GM12878 (cell line): ENCODE measurements around the gene TROAP. TPM values are rescaled to one million over a fixed set of nuclear protein-coding genes. Genes with fewer than 3 reads are reported as not detected.

Experiments used
- ATAC-seq: fragments of 200-7000 bp; cut with Tn5 transposase; 3 replicates; pipeline ENCODE4 v1.9.1; 2020; ENCODE audit warnings: mild to moderate bottlenecking, moderate library complexity
- BruUV-seq: library from RNA; stranded (reverse); fragments of 400-500 nt; replicated peaks from 2 replicates; lab custom pipeline; 2021; lab: Mats Ljungman, UMichigan
- CTCF ChIA-PET: fragments of 300-600 bp; sonication (Branson Sonifier 250); formaldehyde crosslinking; extraction: SDS; loops from one replicate; lab custom pipeline; 2021; ENCODE audit warnings: inconsistent platforms; lab: Yijun Ruan, JAX
- POLR2A ChIA-PET: fragments of 350-600 bp; formaldehyde crosslinking; extraction: SDS; loops from one replicate; lab custom pipeline; 2021; ENCODE audit warnings: inconsistent platforms; lab: Charles Lee
- RAD21 ChIA-PET: fragments of 300-600 bp; sonication (Branson Sonifier 250); formaldehyde crosslinking; loops from one replicate; lab custom pipeline; 2023; ENCODE audit warnings: antibody characterized with exemption; ENCODE audit not compliant: unreplicated experiment; lab: Charles Lee
- SMC1A ChIA-PET: fragments of 300-600 bp; sonication (Branson Sonifier 250); formaldehyde crosslinking; loops from one replicate; lab custom pipeline; 2023; ENCODE audit not compliant: unreplicated experiment, uncharacterized antibody; lab: Charles Lee
- DNase-seq: peaks from one replicate; pipeline ENCODE4 v3.0.0-alpha.2; 2011; ENCODE audit warnings: low read depth, low spot score
- FAIRE-seq: peaks from 3 replicates; lab custom pipeline; 2011; peaks lifted over from hg19 to GRCh38; lab: Jason Lieb, UNC
- H2AFZ ChIP-seq: 2 replicates; pipeline ENCODE4 v1.6.0; 2011; ENCODE audit warnings: low read depth, low read length, control low read depth; ENCODE audit not compliant: control insufficient read depth
- H3K27ac ChIP-seq: 2 replicates; pipeline ENCODE4 v1.5.1; 2011; ENCODE audit warnings: control low read depth; ENCODE audit not compliant: control insufficient read depth, insufficient read depth
- H3K27me3 ChIP-seq, 2 experiments: replicated peaks in 1 of 2; 2 replicates each; pipeline versions ENCODE4 v1.6.0 to v1.6.1; 2011; ENCODE audit warnings: low read length in 1 of 2; ENCODE audit not compliant: control insufficient read depth in 2 of 2, insufficient read depth in 2 of 2
- H3K36me3 ChIP-seq, 2 experiments: 2 replicates each; pipeline ENCODE4 v1.5.1; 2011; ENCODE audit warnings: low read length in 1 of 2; ENCODE audit not compliant: control insufficient read depth in 2 of 2, insufficient read depth in 2 of 2
- H3K4me1 ChIP-seq: 2 replicates; pipeline ENCODE4 v1.6.1; 2011; ENCODE audit warnings: mild to moderate bottlenecking, low read length, moderate library complexity, mixed read lengths; ENCODE audit not compliant: control insufficient read depth, insufficient read depth
- H3K4me2 ChIP-seq: 2 replicates; pipeline ENCODE4 v1.6.0; 2011; ENCODE audit warnings: control low read depth; ENCODE audit not compliant: control insufficient read depth, insufficient read depth
- H3K4me3 ChIP-seq: fragments of 200-600 bp; sonication (generic); 2 replicates; pipeline ENCODE4 v1.5.1; 2016
- H3K79me2 ChIP-seq: 2 replicates; pipeline ENCODE4 v1.6.0; 2011; ENCODE audit warnings: low read length; ENCODE audit not compliant: control insufficient read depth, insufficient read depth
- H3K9ac ChIP-seq: 2 replicates; pipeline ENCODE4 v1.8.0; 2011; ENCODE audit warnings: low read length, control low read depth, mixed read lengths; ENCODE audit not compliant: control insufficient read depth, insufficient read depth
- H3K9me3 ChIP-seq: replicated peaks from 3 replicates; pipeline ENCODE4 v1.5.1; 2011; ENCODE audit warnings: mild to moderate bottlenecking, low read length; ENCODE audit not compliant: control insufficient read depth, insufficient read depth
- H4K20me1 ChIP-seq: 2 replicates; pipeline ENCODE4 v1.6.0; 2011; ENCODE audit not compliant: control insufficient read depth, insufficient read depth
- CTCF ChIP-seq, 3 experiments: IDR thresholded peaks in 2 of 3; conservative IDR thresholded peaks in 1 of 3; 2 replicates each; pipeline ENCODE4 v1.5.1; 2011; ENCODE audit warnings: low read depth in 3 of 3, low read length in 3 of 3, mild to moderate bottlenecking in 3 of 3, control low read depth in 2 of 3, moderate library complexity in 2 of 3, inconsistent platforms in 1 of 3, mixed read lengths in 1 of 3; ENCODE audit not compliant: control insufficient read depth in 2 of 3, insufficient read depth in 1 of 3; ENCODE audit errors: extremely low read depth in 1 of 3
- CUX1 ChIP-seq: IDR thresholded peaks from 2 replicates; pipeline ENCODE4 v1.6.1; 2012; ENCODE audit warnings: improper control_type of control experiment, low read depth, low read length; ENCODE audit not compliant: insufficient replicate concordance
- EZH2 ChIP-seq: IDR thresholded peaks from 2 replicates; pipeline ENCODE4 v1.6.1; 2012; ENCODE audit warnings: low read depth, mild to moderate bottlenecking, control low read depth, inconsistent platforms, low read length, borderline replicate concordance; ENCODE audit not compliant: control insufficient read depth
- NR2F1 ChIP-seq: fragments of 450-650 bp; conservative IDR thresholded peaks from 2 replicates; pipeline ENCODE4 v1.6.1; 2017; ENCODE audit warnings: mild to moderate bottlenecking
- SREBF1 ChIP-seq: IDR thresholded peaks from 2 replicates; pipeline ENCODE4 v1.6.1; 2012; ENCODE audit warnings: mild to moderate bottlenecking, low read length
- ZNF217 ChIP-seq: fragments of 450-650 bp; IDR thresholded peaks from 2 replicates; pipeline ENCODE4 v1.6.1; 2017; ENCODE audit warnings: antibody characterized with exemption, mild to moderate bottlenecking
- WGBS: methylation state at CpG from one replicate; pipeline ENCODE4 v1.1.6; 2016; ENCODE audit warnings: low lambda C conversion rate; ENCODE audit not compliant: insufficient replicate concordance, insufficient coverage; ENCODE audit errors: missing lambda C conversion rate; 5-methylcytosine and 5-hydroxymethylcytosine counted together
- in situ Hi-C: fragments of 300-500 bp; cut with MboI; formaldehyde crosslinking; loops from 9 replicates; pipeline ENCODE4 v1.14.3; 2018; ENCODE audit warnings: mixed read lengths
- intact Hi-C: fragments of 100-400 bp; cut with micrococcal nuclease; formaldehyde crosslinking; loops from one replicate; pipeline ENCODE4 v1.14.2; 2022; ENCODE audit not compliant: unreplicated experiment
- polyA plus RNA-seq, 11 experiments: library from polyadenylated mRNA; depleted of rRNA in 4 of 11; unstranded in 6 of 11; stranded (reverse) in 5 of 11; fragments of >200 nt; fragmentation: Nextera tagmentation in 4 of 11; fragmentation: Illumina TruSeq in 1 of 11; extraction: Ambion mirVana in 4 of 11; extraction: Trizol in 1 of 11; gene quantifications; 1 replicate in 1 of 11; 2 replicates in 10 of 11; pipeline versions ENCODE4 v1.2.1 to v1.2.3, GENCODE V29; 2011 to 2016; ENCODE audit warnings: inconsistent platforms in 2 of 11, missing spikeins in 2 of 11, low read depth in 1 of 11
- total RNA-seq, 4 experiments: library from RNA; depleted of rRNA in 3 of 4; stranded (reverse); fragments of >200 nt in 3 of 4; fragmentation: Illumina TruSeq in 1 of 4; extraction: Trizol in 1 of 4; gene quantifications; 2 replicates each; pipeline versions ENCODE4 v1.2.1 to v1.2.3, GENCODE V29; 2013 to 2021
- TF ChIP-seq, protein P1 (sequence below): fragments of 450-650 bp; IDR thresholded peaks from 2 replicates; pipeline ENCODE4 v1.6.1; 2018; ENCODE audit warnings: borderline replicate concordance, mild to moderate bottlenecking; ENCODE audit not compliant: partially characterized antibody

The TROAP gene
- total and polyA plus RNA-seq, 10 of the 15 experiments (the other 5 are each of a cell fraction or from before 2014, with no cell fraction given) = 26.8 to 93.7 (median 52.6) TPM

DNA sequence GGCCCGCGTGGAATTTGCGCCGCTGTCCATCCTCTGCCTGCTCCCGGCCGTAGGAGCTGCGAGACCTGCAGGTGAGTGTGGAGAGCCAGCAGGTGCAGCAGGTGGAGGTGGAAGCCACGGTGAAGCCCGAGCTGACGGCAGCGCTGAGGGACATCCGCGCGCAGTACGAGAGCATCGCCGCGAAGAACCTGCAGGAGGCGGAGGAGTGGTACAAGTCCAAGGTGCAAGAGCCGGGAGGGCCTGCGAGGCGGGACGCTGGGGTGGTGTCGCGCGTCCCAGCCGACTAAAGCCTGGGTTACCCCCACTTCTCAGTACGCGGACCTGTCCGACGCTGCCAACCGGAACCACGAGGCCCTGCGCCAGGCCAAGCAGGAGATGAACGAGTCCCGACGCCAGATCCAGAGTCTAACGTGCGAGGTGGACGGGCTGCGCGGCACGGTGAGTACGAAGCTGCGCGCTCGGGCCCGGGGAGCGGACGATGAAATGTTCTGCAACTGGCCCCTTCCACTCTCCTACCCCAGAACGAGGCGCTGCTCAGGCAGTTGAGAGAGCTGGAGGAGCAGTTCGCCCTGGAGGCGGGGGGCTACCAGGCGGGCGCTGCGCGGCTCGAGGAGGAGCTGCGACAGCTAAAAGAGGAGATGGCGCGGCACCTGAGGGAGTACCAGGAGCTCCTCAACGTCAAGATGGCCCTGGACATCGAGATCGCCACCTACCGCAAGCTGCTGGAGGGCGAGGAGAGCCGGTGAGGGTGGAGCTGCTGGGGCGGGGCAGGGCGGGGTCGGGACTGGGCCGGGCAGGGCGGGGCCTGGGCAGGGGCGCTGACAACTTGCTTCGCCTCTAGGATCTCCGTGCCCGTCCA lies 26.0 kb upstream of the TROAP start:
- ChIA-PET RAD21 (interaction anchor here (1.0 to 1.7 kb wide), 6 partner anchors 8 to 61 kb away, joined by 3 to 8 read pairs (median 4); partner anchors contain the start of genes DNAJC22 and TROAP), POLR2A (no interaction called here)
- no peak for DNase-seq
- ATAC-seq = peak; percentile 80
- Histone ChIP-seq H3K9ac (no peak overlapping the region), H3K4me2 (peak overlapping the region; percentile 90), H3K9me3 (no peaks in the 10 kb centered on the region), H3K36me3 (no peaks in the 10 kb centered on the region), H3K27ac (no peak overlapping the region), H2AFZ (no peak overlapping the region; the same call in 1 of the 2 replicates)
- in situ Hi-C loops = no loop called here
- TF ChIP-seq SREBF1 (no peak), CUX1 (no peak), NR2F1 (no peak), EZH2 (0 out of 2 replicates have a peak, but pooled peaks have one; percentile 23), ZNF217 (no peak), CTCF (IDR thresholded peaks at IDR 0.05 in 2 of 3, conservative IDR thresholded peaks at IDR 0.05 in 1 of 3; ENCODE audit: control insufficient read depth in 2 of 3, extremely low read depth in 1 of 3, insufficient read depth in 1 of 3, low read depth in 3 of 3, low read length in 3 of 3) (peak in 1 of 3 experiments; percentile 12; a peak in 1 of 6 replicates)
- TF ChIP-seq, protein P1, sequence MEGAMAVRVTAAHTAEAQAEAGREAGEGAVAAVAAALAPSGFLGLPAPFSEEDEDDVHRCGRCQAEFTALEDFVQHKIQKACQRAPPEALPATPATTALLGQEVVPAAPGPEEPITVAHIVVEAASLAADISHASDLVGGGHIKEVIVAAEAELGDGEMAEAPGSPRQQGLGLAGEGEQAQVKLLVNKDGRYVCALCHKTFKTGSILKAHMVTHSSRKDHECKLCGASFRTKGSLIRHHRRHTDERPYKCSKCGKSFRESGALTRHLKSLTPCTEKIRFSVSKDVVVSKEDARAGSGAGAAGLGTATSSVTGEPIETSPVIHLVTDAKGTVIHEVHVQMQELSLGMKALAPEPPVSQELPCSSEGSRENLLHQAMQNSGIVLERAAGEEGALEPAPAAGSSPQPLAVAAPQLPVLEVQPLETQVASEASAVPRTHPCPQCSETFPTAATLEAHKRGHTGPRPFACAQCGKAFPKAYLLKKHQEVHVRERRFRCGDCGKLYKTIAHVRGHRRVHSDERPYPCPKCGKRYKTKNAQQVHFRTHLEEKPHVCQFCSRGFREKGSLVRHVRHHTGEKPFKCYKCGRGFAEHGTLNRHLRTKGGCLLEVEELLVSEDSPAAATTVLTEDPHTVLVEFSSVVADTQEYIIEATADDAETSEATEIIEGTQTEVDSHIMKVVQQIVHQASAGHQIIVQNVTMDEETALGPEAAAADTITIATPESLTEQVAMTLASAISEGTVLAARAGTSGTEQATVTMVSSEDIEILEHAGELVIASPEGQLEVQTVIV = no peak
- TF ChIP-seq, all 136 proteins: peak for 2
- H3K27me3 ChIP-seq = peaks cover 19 to 20% of the 10 kb centered on the region in 2 experiments
- H3K4me1 ChIP-seq = peaks cover 8% of the 10 kb centered on the region
- no peaks in the 10 kb centered on the region for H3K79me2 ChIP-seq
- SMC1A ChIA-PET = interaction anchor here (1.0 kb wide), 1 partner anchor 8 kb away, joined by 4 read pairs; no protein-coding TSS in a partner anchor
- no TSS peak for BruUV-seq
- H3K4me3 ChIP-seq = peak overlapping the region; percentile 40; the same call in 1 of the 2 replicates
- no peaks in the 10 kb centered on the region for H4K20me1 ChIP-seq
- CTCF ChIA-PET = interaction anchor here (0.6 to 16.2 kb wide), 12 partner anchors 8 to 156 kb away, joined by 3 to 231 read pairs (median 6); partner anchors contain the start of genes DNAJC22 and TROAP
- FAIRE-seq = no peak
- under 1% methylated on average over 70 of the region's 77 CpGs for WGBS
- intact Hi-C loops = no loop called here
